Measurements from ENCODE around the gene SLC27A5.

- no peak for TF ChIP-seq CTCF (IDR thresholded peaks at IDR 0.05)
- TF ChIP-seq POLR2A (IDR thresholded peaks at IDR 0.05): no peak
- TF ChIP-seq EP300 (IDR thresholded peaks at IDR 0.05): no peak
These were observed 42.4 kb downstream of the SLC27A5 start for GRCh38 chr19:58469241-58470013.
